GM04504 (cell line): ENCODE data around the gene TMEM183A.
A peak's percentile ranks its signal among the peaks of the same experiment; 100 is the strongest.

Experiments
- DNase-seq: peaks from one replicate; pipeline ENCODE4 v3.0.0-alpha.2; 2012; ENCODE audit warnings: low read depth

Gene TMEM183A

GRCh38 chr1:203069030-203069747, 62.0 kb downstream of the TMEM183A start:
- peak; percentile 42 for DNase-seq

- no peak for DNase-seq
Observed at GRCh38 chr1:203072002-203072602, 64.9 kb downstream of the TMEM183A start.

GRCh38 chr1:203072911-203073310, 65.7 kb downstream of the TMEM183A start:
- peak; percentile 37 for DNase-seq

- DNase-seq, result no peak
Observed at GRCh38 chr1:203073469-203073868, 66.3 kb downstream of the TMEM183A start.
